Aorta (tissue), 5 donors: Measurements from ENCODE around the gene RFX1. TPM values are rescaled to one million over a fixed set of nuclear protein-coding genes. Genes with fewer than 3 reads are reported as not detected.
A peak's percentile ranks its signal among the peaks of the same experiment; 100 is the strongest.

Experiments
- ATAC-seq: fragments of 200-7000 bp; cut with Tn5 transposase; one replicate; pipeline ENCODE4 v1.9.1; 2022; ENCODE audit warnings: moderate library complexity; ENCODE audit not compliant: low FRiP score
- DNase-seq, 2 donors: peaks; one replicate each; pipeline ENCODE4 v3.0.0-alpha.2; 2020
- H3K27ac ChIP-seq, 2 donors: one replicate each; pipeline ENCODE4 v1.5.1; 2013; ENCODE audit warnings: low read length in 2 of 2, mild to moderate bottlenecking in 2 of 2, moderate library complexity in 2 of 2, control low read depth in 1 of 2, inconsistent platforms in 1 of 2, low read depth in 1 of 2
- H3K27me3 ChIP-seq, 2 donors: one replicate each; pipeline ENCODE4 v1.6.1; 2013; ENCODE audit warnings: control low read depth in 1 of 2, low read length in 1 of 2, mild to moderate bottlenecking in 1 of 2, moderate library complexity in 1 of 2; ENCODE audit not compliant: insufficient read depth in 2 of 2, control insufficient read depth in 1 of 2
- H3K36me3 ChIP-seq, 2 donors: one replicate each; pipeline ENCODE4 v1.6.1; 2013; ENCODE audit warnings: control low read depth in 1 of 2, low read length in 1 of 2, mild to moderate bottlenecking in 1 of 2; ENCODE audit not compliant: insufficient read depth in 2 of 2, control insufficient read depth in 1 of 2
- H3K4me1 ChIP-seq, 2 donors: one replicate each; pipeline ENCODE4 v1.6.1; 2013; ENCODE audit warnings: low read length in 2 of 2, control low read depth in 1 of 2, mild to moderate bottlenecking in 1 of 2, moderate library complexity in 1 of 2; ENCODE audit not compliant: insufficient read depth in 2 of 2, control insufficient read depth in 1 of 2
- H3K4me3 ChIP-seq, 2 donors: one replicate each; pipeline ENCODE4 v1.5.1; 2013; ENCODE audit warnings: low read length in 2 of 2, control low read depth in 1 of 2, mild to moderate bottlenecking in 1 of 2
- H3K9me3 ChIP-seq: one replicate; pipeline ENCODE4 v1.6.1; 2013; ENCODE audit warnings: mild to moderate bottlenecking, low read length; ENCODE audit not compliant: control insufficient read depth
- WGBS, 2 donors: extraction: QIAGEN DNeasy Blood & Tissue Kit; methylation state at CpG; one replicate each; pipeline ENCODE4 v1.1.7; 2013; 5-methylcytosine and 5-hydroxymethylcytosine counted together
- intact Hi-C, 2 donors: fragments of 100-400 bp; cut with DNase I; formaldehyde crosslinking; loops; one replicate each; pipeline versions ENCODE4 v1.14.2 to v1.15.0; 2022
- polyA plus RNA-seq, 2 donors: library from polyadenylated mRNA; stranded (reverse); fragments of 200-250 nt; gene quantifications; one replicate each; pipeline ENCODE4 v1.2.3, GENCODE V29; 2013
- total RNA-seq, 2 donors: library from RNA; stranded (reverse); fragmentation: NEBNext Ultra II Directional; extraction: Animal tissue kit (Norgen Biotek cat#: 25700); gene quantifications; one replicate each; pipeline ENCODE4 v1.2.1, GENCODE V29; 2021
- donor health status: healthy with polysubstance abuse.
- donor health status: Bipolar disorder and iron deficiency.
- donor health status: DM: no; HTN: no; CAD: no.
- donor health status: DM: no; HTN: no; CAD: no.
- donor health status: DM: yes; HTN: yes; CAD: no.

The RFX1 gene
- total and polyA plus RNA-seq, 4 donors, result 1.9 to 17.7 (median 8.1) TPM

DNA sequence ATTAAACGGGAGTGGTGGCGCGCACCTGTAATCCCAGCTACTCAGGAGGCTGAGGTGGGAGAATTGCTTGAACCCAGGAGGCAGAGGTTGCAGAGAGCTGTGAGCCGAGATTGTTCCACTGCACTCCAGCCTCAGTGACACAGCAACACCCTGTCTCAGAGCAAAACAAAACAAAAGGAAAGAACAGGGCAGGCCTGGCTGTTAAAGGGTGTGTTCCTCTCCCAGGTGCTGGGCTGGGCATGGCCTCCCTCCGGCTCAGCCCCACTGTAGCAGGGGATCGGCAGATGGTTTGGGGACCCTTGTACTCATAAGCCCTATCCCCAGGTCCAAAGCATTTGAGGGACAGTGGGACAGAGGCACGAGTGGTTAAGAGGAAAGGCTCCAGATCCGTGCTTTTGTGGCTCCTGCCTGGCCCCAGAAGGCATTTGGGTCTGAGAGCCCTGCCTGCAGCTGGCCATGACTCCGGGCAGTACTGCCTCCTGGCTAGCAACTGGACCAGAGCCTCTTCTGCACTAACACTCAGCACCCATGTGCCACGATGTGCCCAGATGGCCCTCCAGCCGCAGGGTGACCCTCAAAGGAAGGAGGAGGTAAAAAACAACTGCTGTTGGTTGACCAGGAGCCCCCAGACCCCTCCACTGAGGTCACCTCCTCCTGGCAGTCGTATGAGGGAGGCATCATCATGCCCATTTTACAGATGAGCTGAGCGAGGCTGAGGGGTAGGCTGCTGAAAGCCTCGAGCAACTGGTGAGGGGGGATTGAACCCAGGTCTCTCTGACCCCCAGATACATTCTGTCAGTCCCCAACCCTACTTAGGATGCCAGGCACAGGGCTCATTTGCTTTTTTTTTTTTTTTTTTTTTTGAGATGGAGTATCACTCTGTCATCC is 10.0 kb downstream of the RFX1 start:
- H3K4me3 ChIP-seq, result no peak overlapping the region
- intact Hi-C loops, result no loop called here
- H3K9me3 ChIP-seq, result no peaks in the 10 kb centered on the region
- ATAC-seq (no peak), DNase-seq (peak; percentile 33 to 71)
- no peaks in the 10 kb centered on the region for H3K27me3 ChIP-seq
- H3K4me1 ChIP-seq, result no peaks in the 10 kb centered on the region
- no peaks in the 10 kb centered on the region for H3K36me3 ChIP-seq
- 89 to 91% methylated on average over 14 of the region's 14 CpGs for WGBS, 2 donors
- no peak overlapping the region for H3K27ac ChIP-seq

DNA sequence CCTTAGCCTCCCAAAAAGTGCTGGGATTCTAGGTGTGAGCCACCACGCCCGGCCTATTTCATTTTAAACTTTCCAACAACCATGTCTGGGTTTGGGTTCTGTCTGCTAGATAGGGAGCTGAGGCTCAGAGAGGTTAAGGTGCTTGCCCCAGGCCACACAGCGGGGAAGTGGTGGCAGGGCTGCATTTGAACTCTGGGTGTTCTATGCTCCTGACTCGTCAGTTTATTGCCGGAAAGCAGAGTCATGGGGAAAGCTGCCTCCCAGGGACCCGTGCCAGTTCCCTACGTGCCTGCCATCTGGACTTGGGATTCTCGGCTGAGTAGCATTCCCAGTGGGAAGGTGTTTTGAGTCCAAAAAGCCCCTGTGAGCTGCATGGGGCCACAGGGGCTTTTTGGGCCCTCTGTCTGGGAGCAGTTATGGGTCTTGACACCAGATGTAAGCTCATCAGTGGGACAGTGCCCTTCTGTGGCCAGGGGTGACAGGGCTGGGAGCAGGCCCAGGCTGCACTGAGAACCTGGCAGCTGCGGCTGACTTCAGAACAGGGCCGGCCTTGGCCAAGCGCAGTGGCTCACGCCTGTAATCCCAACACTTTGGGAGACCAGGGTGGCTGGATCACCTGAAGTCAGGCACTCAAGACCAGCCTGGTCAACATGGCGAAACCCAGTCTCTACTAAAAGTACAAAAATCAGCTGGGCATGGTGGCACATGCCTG is 10.9 kb downstream of the RFX1 start:
- 51 to 55% methylated on average over 13 of the region's 13 CpGs for WGBS, 2 donors
- DNase-seq (peak in 1 of 2 donors; percentile 70), ATAC-seq (peak; percentile 58)
- no peaks in the 10 kb centered on the region for H3K36me3 ChIP-seq
- no peaks in the 10 kb centered on the region for H3K9me3 ChIP-seq
- no peaks in the 10 kb centered on the region for H3K27me3 ChIP-seq
- H3K27ac ChIP-seq, result no peak overlapping the region
- H3K4me1 ChIP-seq, result no peaks in the 10 kb centered on the region
- H3K4me3 ChIP-seq, result no peak overlapping the region
- intact Hi-C loops, result no loop called here

DNA sequence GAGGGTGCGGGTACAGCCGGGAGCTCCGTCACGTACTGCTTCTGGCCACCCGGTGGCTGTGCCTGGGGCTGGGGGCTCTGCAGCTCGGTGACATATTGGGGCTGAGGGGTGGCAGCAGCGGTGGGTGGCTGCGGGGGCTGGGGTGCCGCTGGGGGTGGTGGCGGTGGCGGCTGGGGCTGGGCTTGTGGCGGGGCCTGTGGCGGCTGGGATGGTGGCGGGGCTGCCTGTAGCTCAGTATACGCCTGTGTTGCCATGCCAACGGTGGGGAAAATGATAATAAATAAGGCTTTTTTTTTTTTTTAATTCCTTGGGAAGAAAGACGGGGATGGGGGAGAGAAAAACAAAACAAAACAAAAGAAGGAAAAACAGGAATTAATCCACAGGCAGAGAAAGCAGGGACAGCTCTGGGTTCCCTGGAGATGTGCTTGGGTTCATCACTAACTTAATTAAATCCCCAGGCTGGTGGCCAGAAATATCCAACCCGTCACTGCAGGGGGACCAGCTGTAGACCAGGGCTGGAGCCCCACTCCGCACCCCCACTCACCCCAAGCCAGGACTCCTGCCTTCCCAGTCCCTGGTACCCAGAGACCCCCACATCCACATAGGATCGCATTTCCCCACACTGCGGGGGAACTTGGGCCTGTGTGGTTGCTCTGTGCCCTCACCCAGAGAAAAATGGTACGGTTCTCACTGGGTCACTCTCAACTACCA is 12.4 kb downstream of the RFX1 start:
- Histone ChIP-seq H3K27ac (no peak overlapping the region), H3K4me1 (no peaks in the 10 kb centered on the region), H3K27me3 (no peaks in the 10 kb centered on the region), H3K4me3 (no peak overlapping the region), H3K9me3 (no peaks in the 10 kb centered on the region), H3K36me3 (no peaks in the 10 kb centered on the region)
- intact Hi-C loops, result no loop called here
- ATAC-seq (no peak), DNase-seq (no peak)
- WGBS, 2 donors, result 85 to 88% methylated on average over 19 to 22 of the region's 22 CpGs

DNA sequence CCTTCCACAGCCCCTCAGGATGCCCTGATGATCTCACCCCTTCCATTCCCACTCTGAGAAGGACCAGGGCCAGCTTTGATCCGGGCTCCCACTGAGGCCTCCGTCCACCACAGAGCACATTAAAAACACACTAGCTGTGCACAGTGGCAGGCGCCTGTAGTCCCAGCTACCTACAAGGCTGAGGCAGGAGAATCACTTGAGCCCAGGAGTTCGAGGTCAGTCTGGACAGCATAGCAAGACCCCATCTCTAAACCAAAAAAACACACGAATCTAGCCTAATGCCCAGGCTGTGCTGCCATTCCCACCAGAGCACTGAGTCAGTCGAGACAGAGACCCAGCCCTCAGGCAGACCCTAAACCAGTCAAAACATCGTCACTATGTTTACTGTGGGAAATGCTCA is 14.1 kb downstream of the RFX1 start:
- DNase-seq (no peak), ATAC-seq (no peak)
- Histone ChIP-seq H3K9me3 (no peaks in the 10 kb centered on the region), H3K4me1 (no peaks in the 10 kb centered on the region), H3K27ac (no peak overlapping the region), H3K4me3 (no peak overlapping the region), H3K36me3 (no peaks in the 10 kb centered on the region), H3K27me3 (no peaks in the 10 kb centered on the region)
- WGBS, 2 donors, result 93 to 97% methylated on average over 7 of the region's 7 CpGs
- intact Hi-C loops, result no loop called here

DNA sequence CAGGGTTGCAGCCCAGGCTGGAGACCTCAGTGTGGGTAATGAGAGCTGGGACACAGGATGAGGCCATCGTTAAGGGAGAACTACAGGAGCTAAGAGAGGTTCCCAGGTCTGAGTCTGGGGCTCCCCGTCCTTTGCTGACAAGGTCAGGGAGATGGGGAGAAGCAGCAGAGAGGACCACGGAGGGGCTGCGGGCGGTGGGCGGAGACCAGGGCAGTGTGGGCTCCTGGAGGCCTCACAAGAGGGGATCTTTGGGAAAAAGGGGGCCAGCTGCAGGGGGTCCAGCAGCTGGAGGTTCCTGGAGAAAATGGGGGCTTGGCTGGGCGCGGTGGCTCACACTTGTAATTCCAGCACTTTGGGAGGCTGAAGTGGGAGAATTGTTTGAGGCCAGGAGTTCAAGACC is 16.0 kb downstream of the RFX1 start:
- Histone ChIP-seq H3K36me3 (no peaks in the 10 kb centered on the region), H3K27me3 (no peaks in the 10 kb centered on the region), H3K9me3 (no peaks in the 10 kb centered on the region), H3K27ac (no peak overlapping the region), H3K4me3 (no peak overlapping the region), H3K4me1 (no peaks in the 10 kb centered on the region)
- 87 to 93% methylated on average over 8 of the region's 8 CpGs for WGBS, 2 donors
- DNase-seq, result no peak
- intact Hi-C loops, result no loop called here
- ATAC-seq, result no peak

DNA sequence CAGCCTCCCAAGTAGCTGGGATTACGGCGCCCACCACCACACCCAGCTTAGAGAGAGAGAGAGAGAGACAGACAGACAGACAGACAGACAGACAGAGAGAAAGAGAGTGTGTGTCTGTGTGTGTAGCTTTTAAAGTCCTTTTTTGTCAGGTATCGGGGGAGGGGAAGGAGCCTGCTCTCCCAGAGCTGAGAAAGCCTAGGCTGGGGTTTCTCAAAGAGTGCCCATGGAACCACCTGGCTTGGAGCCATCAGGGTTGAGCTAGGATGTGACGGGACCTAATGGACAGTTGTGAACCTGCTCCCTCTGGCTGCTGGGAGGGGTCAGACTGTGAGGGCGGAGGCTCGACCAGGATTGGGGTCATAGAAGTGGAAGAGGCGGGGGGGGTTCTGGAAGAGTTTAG is 16.6 kb downstream of the RFX1 start:
- 85 to 89% methylated on average over 7 of the region's 7 CpGs for WGBS, 2 donors
- H3K27ac ChIP-seq, result no peak overlapping the region
- no peaks in the 10 kb centered on the region for H3K9me3 ChIP-seq
- H3K4me3 ChIP-seq, result no peak overlapping the region
- H3K27me3 ChIP-seq, result no peaks in the 10 kb centered on the region
- intact Hi-C loops, result no loop called here
- no peaks in the 10 kb centered on the region for H3K36me3 ChIP-seq
- no peak for DNase-seq
- H3K4me1 ChIP-seq, result no peaks in the 10 kb centered on the region
- no peak for ATAC-seq

DNA sequence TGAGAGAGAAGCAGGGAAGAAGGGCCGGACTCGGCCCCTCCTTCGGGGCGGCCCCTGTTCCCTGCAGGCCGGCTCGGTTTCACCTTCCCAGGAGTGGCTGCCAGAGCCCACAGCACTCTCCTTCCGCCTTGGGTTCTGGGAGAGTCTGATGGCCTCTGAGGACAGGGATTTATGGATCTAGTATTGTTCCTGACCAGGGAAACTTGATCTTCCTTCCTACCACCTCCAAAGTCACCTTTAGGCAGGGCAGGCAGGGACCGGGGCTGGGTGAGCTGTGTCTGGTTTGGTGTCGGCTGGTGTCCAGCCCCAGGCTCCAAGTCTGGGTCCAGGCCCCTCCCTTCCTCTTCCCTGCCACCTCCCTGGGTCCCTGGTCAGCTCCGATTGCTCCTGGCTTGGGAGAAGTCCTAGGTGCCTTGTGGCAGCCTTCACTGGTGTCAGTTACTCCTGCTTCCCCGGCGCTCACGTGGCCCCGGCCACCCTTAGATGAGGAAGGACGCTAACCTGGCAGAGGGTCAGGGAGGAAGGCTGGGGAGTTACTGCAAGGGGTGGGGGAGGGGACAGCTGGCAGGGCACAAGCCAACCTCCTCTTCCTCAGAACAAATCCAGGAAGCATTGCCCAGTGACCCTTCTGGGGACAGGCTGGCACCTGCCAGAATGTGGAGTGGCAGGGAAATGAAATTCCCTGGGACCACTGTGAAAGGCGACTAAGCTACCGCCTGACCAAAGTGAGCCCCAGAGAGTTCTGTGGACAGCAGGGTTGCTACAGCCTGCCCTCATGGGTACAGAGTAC is 18.8 kb downstream of the RFX1 start:
- Histone ChIP-seq H3K27me3 (no peaks in the 10 kb centered on the region), H3K36me3 (peaks cover 0 to 3% of the 10 kb centered on the region in 2 donors), H3K4me1 (no peaks in the 10 kb centered on the region), H3K9me3 (no peaks in the 10 kb centered on the region), H3K4me3 (no peak overlapping the region), H3K27ac (no peak overlapping the region)
- peak; percentile 73 to 81 for DNase-seq
- intact Hi-C loops, result no loop called here
- peak; percentile 29 for ATAC-seq
- WGBS, 2 donors, result 53 to 56% methylated on average over 17 of the region's 17 CpGs

DNA sequence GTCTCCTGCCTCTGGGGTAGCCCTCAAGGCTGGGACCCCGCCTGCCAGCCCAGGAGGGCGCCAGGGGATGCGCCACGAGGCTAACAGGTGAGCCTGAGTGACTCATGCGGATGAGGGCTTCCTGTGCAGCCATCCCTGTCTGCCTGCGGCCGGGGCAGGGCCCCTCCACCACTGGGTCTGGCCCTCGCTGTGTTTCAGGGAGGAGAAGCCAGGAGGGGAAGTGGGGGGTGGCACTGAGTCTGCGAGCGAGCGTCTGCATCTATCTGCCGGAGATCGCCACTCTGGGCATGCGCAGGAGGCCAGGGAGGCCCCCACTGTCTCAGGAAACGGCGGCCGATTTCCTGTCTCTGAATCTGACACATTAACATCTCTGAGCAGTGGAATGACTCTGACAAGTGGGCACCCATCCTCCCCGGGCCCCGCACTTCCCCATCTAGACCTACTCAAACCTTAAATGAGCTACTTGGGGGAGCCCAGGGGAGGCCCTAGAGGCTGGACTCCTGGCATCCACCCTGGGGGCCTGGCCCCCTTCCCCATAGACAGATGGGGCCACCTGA is 19.7 kb downstream of the RFX1 start:
- 50 to 52% methylated on average over 18 to 19 of the region's 19 CpGs for WGBS, 2 donors
- no peak overlapping the region for H3K4me3 ChIP-seq
- H3K4me1 ChIP-seq, result no peaks in the 10 kb centered on the region
- no peaks in the 10 kb centered on the region for H3K9me3 ChIP-seq
- no peaks in the 10 kb centered on the region for H3K27me3 ChIP-seq
- no peak overlapping the region for H3K27ac ChIP-seq
- ATAC-seq (peak; percentile 75), DNase-seq (peak; percentile 95 to 96)
- peaks cover 0 to 3% of the 10 kb centered on the region in 2 donors for H3K36me3 ChIP-seq
- intact Hi-C loops, result no loop called here
